SK-N-SH (cell line): Measurements from ENCODE around the gene CA5A. TPM values are rescaled to one million over a fixed set of nuclear protein-coding genes. Genes with fewer than 3 reads are reported as not detected.

Experiments
- CTCF ChIA-PET: fragments of 300-600, 350-600 bp; formaldehyde crosslinking; extraction: SDS; loops from one replicate; lab custom pipeline; 2021; lab: Yijun Ruan, JAX
- POLR2A ChIA-PET: fragments of 350-600 bp; sonication (Branson Sonifier 250); formaldehyde crosslinking; extraction: SDS; loops from one replicate; lab custom pipeline; 2020; ENCODE audit warnings: antibody characterized with exemption, inconsistent platforms; lab: Yijun Ruan, JAX
- DNase-seq: peaks from one replicate; pipeline ENCODE4 v3.0.0; 2012
- H2AFZ ChIP-seq: fragments of 200-600 bp; sonication (generic); 2 replicates; pipeline ENCODE4 v1.8.1; 2016; ENCODE audit warnings: antibody characterized with exemption, mild to moderate bottlenecking, low read depth
- H3F3A ChIP-seq: fragments of 200-600 bp; sonication (generic); replicated peaks from 2 replicates; pipeline ENCODE3; 2016; ENCODE audit warnings: antibody characterized with exemption, mild to moderate bottlenecking; ENCODE audit not compliant: insufficient read depth
- H3K27ac ChIP-seq, 2 experiments: fragments of 200-500 bp in 1 of 2; fragments of 200-600 bp in 1 of 2; sonication (Bioruptor generic) in 1 of 2; sonication (generic), shearing (Covaris generic) in 1 of 2; 2 replicates each; pipeline versions ENCODE4 v1.5.1 to v1.6.1; 2014 to 2016; ENCODE audit warnings: low read depth in 2 of 2, inconsistent platforms in 1 of 2, low read length in 1 of 2, mild to moderate bottlenecking in 1 of 2, mixed read lengths in 1 of 2
- H3K27me3 ChIP-seq: fragments of 200-600 bp; sonication (generic), shearing (Covaris generic); 2 replicates; pipeline ENCODE4 v1.6.1; 2016; ENCODE audit warnings: mixed run types; ENCODE audit not compliant: insufficient read depth
- H3K36me3 ChIP-seq, 2 experiments: fragments of 200-500 bp in 1 of 2; fragments of 200-600 bp in 1 of 2; sonication (Bioruptor generic) in 1 of 2; sonication (generic) in 1 of 2; replicated peaks in 1 of 2; 2 replicates each; pipeline versions ENCODE3 to v1.5.1; 2014 to 2016; ENCODE audit warnings: low read length in 1 of 2, mild to moderate bottlenecking in 1 of 2; ENCODE audit not compliant: insufficient read depth in 2 of 2, control insufficient read depth in 1 of 2
- H3K4me1 ChIP-seq, 2 experiments: fragments of 200-500 bp in 1 of 2; fragments of 200-600 bp in 1 of 2; sonication (Bioruptor generic) in 1 of 2; sonication (generic), shearing (Covaris generic) in 1 of 2; 2 replicates each; pipeline versions ENCODE4 v1.5.1 to v1.6.1; 2014 to 2016; ENCODE audit warnings: low read depth in 1 of 2, low read length in 1 of 2, mixed run types in 1 of 2; ENCODE audit not compliant: insufficient read depth in 2 of 2, control insufficient read depth in 1 of 2
- H3K4me2 ChIP-seq: fragments of 200-600 bp; sonication (generic), shearing (Covaris generic); 2 replicates; pipeline ENCODE4 v1.6.1; 2017; ENCODE audit warnings: mixed run types
- H3K4me3 ChIP-seq, 2 experiments: fragments of 200-500 bp in 1 of 2; fragments of 200-600 bp in 1 of 2; sonication (Bioruptor generic) in 1 of 2; sonication (generic), shearing (Covaris generic) in 1 of 2; 2 replicates each; pipeline versions ENCODE4 v1.5.1 to v1.8.1; 2014 to 2016; ENCODE audit warnings: low read depth in 2 of 2, inconsistent platforms in 1 of 2, low read length in 1 of 2, mild to moderate bottlenecking in 1 of 2, mixed read lengths in 1 of 2, moderate library complexity in 1 of 2
- H3K79me2 ChIP-seq: fragments of 200-600 bp; sonication (generic); 2 replicates; pipeline ENCODE4 v1.8.1; 2017; ENCODE audit warnings: mild to moderate bottlenecking; ENCODE audit not compliant: insufficient read depth
- H3K9ac ChIP-seq: fragments of 200-600 bp; sonication (generic); 2 replicates; pipeline ENCODE4 v1.6.1; 2017; ENCODE audit warnings: mixed run types
- H3K9me2 ChIP-seq: fragments of 200-600 bp; sonication (generic); 2 replicates; pipeline ENCODE4 v1.6.1; 2017; ENCODE audit warnings: mixed run types
- H3K9me3 ChIP-seq: fragments of 200-600 bp; sonication (generic); 2 replicates; pipeline ENCODE4 v1.6.1; 2017; ENCODE audit warnings: mixed run types, mild to moderate bottlenecking, moderate library complexity
- H4K20me1 ChIP-seq: fragments of 200-600 bp; sonication (generic); 2 replicates; pipeline ENCODE4 v1.6.1; 2017; ENCODE audit warnings: mild to moderate bottlenecking, mixed run types; ENCODE audit not compliant: insufficient read depth
- CHD2 ChIP-seq: fragments of 150-350 bp; IDR thresholded peaks from 2 replicates; pipeline ENCODE4 v1.6.1; 2018; ENCODE audit warnings: low read length; ENCODE audit not compliant: partially characterized antibody
- CTCF ChIP-seq: fragments of 200-600 bp; sonication (generic); IDR thresholded peaks from 2 replicates; pipeline ENCODE4 v1.6.1; 2017; ENCODE audit warnings: antibody characterized with exemption, mild to moderate bottlenecking, moderate library complexity
- ELF1 ChIP-seq: IDR thresholded peaks from 2 replicates; pipeline ENCODE4 v1.4.0; 2012
- EZH2phosphoT487 ChIP-seq: fragments of 200-600 bp; sonication (generic); IDR thresholded peaks from 2 replicates; pipeline ENCODE4 v1.6.1; 2017; ENCODE audit warnings: low read depth, mixed run types, mild to moderate bottlenecking, antibody characterized with exemption, moderate library complexity, borderline replicate concordance
- GATA2 ChIP-seq: sonication (generic); formaldehyde crosslinking; IDR thresholded peaks from 2 replicates; pipeline ENCODE4 v1.5.0; 2020; ENCODE audit warnings: mild to moderate bottlenecking, missing genetic modification reagents
- JUND ChIP-seq: IDR thresholded peaks from 2 replicates; pipeline ENCODE4 v1.4.0; 2012
- MAX ChIP-seq: IDR thresholded peaks from 2 replicates; pipeline ENCODE4 v1.4.0; 2012; ENCODE audit warnings: low read depth
- NFIC ChIP-seq: IDR thresholded peaks from 2 replicates; pipeline ENCODE4 v1.4.0; 2012; ENCODE audit warnings: borderline replicate concordance
- PBX3 ChIP-seq: IDR thresholded peaks from 2 replicates; pipeline ENCODE4; 2012
- SIN3A ChIP-seq: IDR thresholded peaks from 2 replicates; pipeline ENCODE4 v1.6.1; 2012; ENCODE audit warnings: low read depth, mild to moderate bottlenecking, low read length, moderate library complexity, borderline replicate concordance
- SMC3 ChIP-seq: IDR thresholded peaks from 2 replicates; pipeline ENCODE4 v1.6.1; 2012; ENCODE audit warnings: low read depth, low read length, improper control_type of control experiment
- TAF1 ChIP-seq: IDR thresholded peaks from 2 replicates; pipeline ENCODE4 v1.6.1; 2012; ENCODE audit warnings: low read depth, mild to moderate bottlenecking, low read length, moderate library complexity, borderline replicate concordance
- WGBS: methylation state at CpG from one replicate; pipeline ENCODE4 v1.1.6; 2017; ENCODE audit warnings: low lambda C conversion rate; 5-methylcytosine and 5-hydroxymethylcytosine counted together
- polyA plus RNA-seq, 3 experiments: library from polyadenylated mRNA; depleted of rRNA; stranded (reverse); fragments of >200 nt; gene quantifications; 2 replicates each; pipeline ENCODE4 v1.2.3, GENCODE V29; 2012

CA5A gene
- polyA plus RNA-seq, 1 of the 3 experiments (the other 2 are of a cell fraction): not detected

- H3K9me3 ChIP-seq: no peaks in the 10 kb centered on the region
- H4K20me1 ChIP-seq: no peaks in the 10 kb centered on the region
- H3K4me1 ChIP-seq: peaks cover 21 to 24% of the 10 kb centered on the region in 2 experiments; a peak in 2 of 4 replicates
- ChIA-PET CTCF (no interaction called here), POLR2A (no interaction called here)
- no peaks in the 10 kb centered on the region for H3K9me2 ChIP-seq
- H2AFZ ChIP-seq: no peak overlapping the region
- no peak overlapping the region for H3K27ac ChIP-seq
- H3K36me3 ChIP-seq: peaks cover 0 to 5% of the 10 kb centered on the region in 2 experiments
- peaks cover 72% of the 10 kb centered on the region for H3K79me2 ChIP-seq
- WGBS: 96% methylated on average over 23 of the region's 23 CpGs
- no peak for DNase-seq
- H3K4me3 ChIP-seq: no peak overlapping the region
- no peak overlapping the region for H3K9ac ChIP-seq
- H3K4me2 ChIP-seq: no peak overlapping the region
- no peaks in the 10 kb centered on the region for H3K27me3 ChIP-seq
- TF ChIP-seq EZH2phosphoT487 (no peak), CTCF (no peak), JUND (no peak), SMC3 (no peak), GATA2 (CRISPR knock-in tag) (no peak), NFIC (no peak), CHD2 (no peak), ELF1 (no peak), TAF1 (no peak), SIN3A (no peak)
- peaks cover 20% of the 10 kb centered on the region for H3F3A ChIP-seq
Measured at GRCh38 chr16:87959391-87959990, 23.2 kb upstream of the CA5A start.

GRCh38 chr16:87958632-87959031, 22.3 kb upstream of the CA5A start:
- DNase-seq: no peak
- peaks cover 21% of the 10 kb centered on the region for H3F3A ChIP-seq
- TF ChIP-seq PBX3 (no peak), MAX (no peak)
- TF ChIP-seq, all 33 proteins: peak for 0
- H3K27ac ChIP-seq: no peak overlapping the region
- H3K36me3 ChIP-seq: peaks cover under 1 to 13% of the 10 kb centered on the region in 2 experiments
- H2AFZ ChIP-seq: no peak overlapping the region
- ChIA-PET POLR2A (interaction anchor here (1.1 kb wide), 1 partner anchor 14 kb away, joined by 3 read pairs; no protein-coding TSS in a partner anchor), CTCF (interaction anchor here (1.0 kb wide), 1 partner anchor 189 kb away, joined by 3 read pairs; no protein-coding TSS in a partner anchor)
- peaks cover 21 to 25% of the 10 kb centered on the region in 2 experiments; a peak in 2 of 4 replicates for H3K4me1 ChIP-seq
- no peaks in the 10 kb centered on the region for H3K9me3 ChIP-seq
- H3K27me3 ChIP-seq: no peaks in the 10 kb centered on the region
- whole genome bisulfite sequencing: 95% methylated on average over 5 of the region's 9 CpGs
- H3K9me2 ChIP-seq: no peaks in the 10 kb centered on the region
- H3K9ac ChIP-seq: no peak overlapping the region
- H3K79me2 ChIP-seq: peaks cover 74% of the 10 kb centered on the region
- no peak overlapping the region for H3K4me3 ChIP-seq
- H3K4me2 ChIP-seq: no peak overlapping the region
- no peaks in the 10 kb centered on the region for H4K20me1 ChIP-seq
